DND-41 (cell line): ENCODE data around the gene VAMP4.

Experiments
- ATAC-seq: fragments of 200-7000 bp; cut with Tn5 transposase; 3 replicates; pipeline ENCODE4 v1.9.1; 2021; ENCODE audit warnings: low read depth; ENCODE audit not compliant: insufficient read depth
- DNase-seq: peaks from one replicate; pipeline ENCODE4 v3.0.0-alpha.2; 2020
- H2AFZ ChIP-seq: 2 replicates; pipeline ENCODE4 v1.6.0; 2012; ENCODE audit warnings: low read depth, low read length
- H3K27ac ChIP-seq: 2 replicates; pipeline ENCODE4 v1.5.1; 2012; ENCODE audit warnings: low read length, inconsistent platforms
- H3K27me3 ChIP-seq: fragments of 200-600 bp; sonication (generic); 2 replicates; pipeline ENCODE4 v1.6.0; 2012; ENCODE audit warnings: low read length, mild to moderate bottlenecking, inconsistent platforms; ENCODE audit not compliant: insufficient read depth, poor library complexity
- H3K36me3 ChIP-seq: 2 replicates; pipeline ENCODE4 v1.5.1; 2012; ENCODE audit warnings: low read length, inconsistent platforms; ENCODE audit not compliant: insufficient read depth
- H3K4me1 ChIP-seq: 2 replicates; pipeline ENCODE4 v1.5.1; 2012; ENCODE audit warnings: mild to moderate bottlenecking, low read length; ENCODE audit not compliant: insufficient read depth
- H3K4me2 ChIP-seq: 2 replicates; pipeline ENCODE4 v1.6.0; 2012; ENCODE audit warnings: mild to moderate bottlenecking, moderate library complexity, low read length, inconsistent platforms; ENCODE audit not compliant: insufficient read depth
- H3K4me3 ChIP-seq, 2 experiments: fragments of 200-600 bp in 1 of 2; shearing (Covaris generic) in 1 of 2; 2 replicates each; pipeline ENCODE4 v1.5.1; 2012 to 2016; ENCODE audit warnings: inconsistent platforms in 2 of 2, low read length in 2 of 2, mild to moderate bottlenecking in 2 of 2, low read depth in 1 of 2, moderate library complexity in 1 of 2
- H3K79me2 ChIP-seq: 2 replicates; pipeline ENCODE4 v1.6.0; 2012; ENCODE audit warnings: low read length, inconsistent platforms; ENCODE audit not compliant: insufficient read depth
- H3K9ac ChIP-seq: 2 replicates; pipeline ENCODE4 v1.6.0; 2012; ENCODE audit warnings: low read depth, mild to moderate bottlenecking, inconsistent platforms, low read length, moderate library complexity
- H3K9me3 ChIP-seq: 2 replicates; pipeline ENCODE4 v1.5.1; 2012; ENCODE audit warnings: low read length, moderate library complexity, mild to moderate bottlenecking, inconsistent platforms; ENCODE audit not compliant: insufficient read depth, severe bottlenecking
- H4K20me1 ChIP-seq: 2 replicates; pipeline ENCODE4 v1.6.0; 2012; ENCODE audit warnings: low read length; ENCODE audit not compliant: insufficient read depth
- EZH2 ChIP-seq: IDR thresholded peaks from 3 replicates; pipeline ENCODE4 v1.6.1; 2012; ENCODE audit warnings: borderline replicate concordance, low read depth, mild to moderate bottlenecking, moderate library complexity, low read length, inconsistent platforms; ENCODE audit not compliant: severe bottlenecking
- TF ChIP-seq, protein P1 (sequence below): IDR thresholded peaks from 2 replicates; pipeline ENCODE4 v1.5.1; 2012; ENCODE audit warnings: borderline replicate concordance, low read length, moderate library complexity, mild to moderate bottlenecking; ENCODE audit not compliant: poor library complexity, severe bottlenecking; ENCODE audit errors: extremely low read depth

The VAMP4 gene

DNA sequence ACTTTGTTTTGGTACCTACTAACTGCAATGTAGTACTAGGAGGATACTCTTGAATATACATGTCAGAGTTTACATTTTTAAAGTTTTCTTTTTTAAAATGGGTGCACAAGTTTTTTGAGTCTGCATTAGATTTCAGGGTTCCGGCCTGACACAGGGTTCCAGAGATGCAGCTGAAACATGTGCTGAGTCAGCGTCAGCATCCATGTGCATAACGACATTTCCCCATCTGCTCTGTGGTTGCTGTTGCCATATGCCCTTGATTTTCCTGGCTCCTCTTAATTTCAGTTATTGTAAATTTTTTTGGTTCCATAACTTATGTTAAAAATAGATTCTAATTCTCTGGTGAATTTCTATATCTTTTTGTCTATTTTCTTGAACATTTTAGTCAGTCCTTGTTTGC, 27.3 kb upstream of the VAMP4 start:
- Histone ChIP-seq H3K9me3 (no peaks in the 10 kb centered on the region), H4K20me1 (no peaks in the 10 kb centered on the region), H3K4me3 (no peak overlapping the region), H3K79me2 (no peaks in the 10 kb centered on the region), H3K9ac (no peak overlapping the region), H3K4me2 (no peak overlapping the region), H3K36me3 (no peaks in the 10 kb centered on the region), H3K4me1 (no peaks in the 10 kb centered on the region), H2AFZ (no peak overlapping the region), H3K27ac (no peak overlapping the region), H3K27me3 (peaks cover 5% of the 10 kb centered on the region)
- DNase-seq, result no peak
- TF ChIP-seq, protein P1, sequence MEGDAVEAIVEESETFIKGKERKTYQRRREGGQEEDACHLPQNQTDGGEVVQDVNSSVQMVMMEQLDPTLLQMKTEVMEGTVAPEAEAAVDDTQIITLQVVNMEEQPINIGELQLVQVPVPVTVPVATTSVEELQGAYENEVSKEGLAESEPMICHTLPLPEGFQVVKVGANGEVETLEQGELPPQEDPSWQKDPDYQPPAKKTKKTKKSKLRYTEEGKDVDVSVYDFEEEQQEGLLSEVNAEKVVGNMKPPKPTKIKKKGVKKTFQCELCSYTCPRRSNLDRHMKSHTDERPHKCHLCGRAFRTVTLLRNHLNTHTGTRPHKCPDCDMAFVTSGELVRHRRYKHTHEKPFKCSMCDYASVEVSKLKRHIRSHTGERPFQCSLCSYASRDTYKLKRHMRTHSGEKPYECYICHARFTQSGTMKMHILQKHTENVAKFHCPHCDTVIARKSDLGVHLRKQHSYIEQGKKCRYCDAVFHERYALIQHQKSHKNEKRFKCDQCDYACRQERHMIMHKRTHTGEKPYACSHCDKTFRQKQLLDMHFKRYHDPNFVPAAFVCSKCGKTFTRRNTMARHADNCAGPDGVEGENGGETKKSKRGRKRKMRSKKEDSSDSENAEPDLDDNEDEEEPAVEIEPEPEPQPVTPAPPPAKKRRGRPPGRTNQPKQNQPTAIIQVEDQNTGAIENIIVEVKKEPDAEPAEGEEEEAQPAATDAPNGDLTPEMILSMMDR, result no peak
- TF ChIP-seq EZH2, result no peak
- no peak for ATAC-seq

DNA sequence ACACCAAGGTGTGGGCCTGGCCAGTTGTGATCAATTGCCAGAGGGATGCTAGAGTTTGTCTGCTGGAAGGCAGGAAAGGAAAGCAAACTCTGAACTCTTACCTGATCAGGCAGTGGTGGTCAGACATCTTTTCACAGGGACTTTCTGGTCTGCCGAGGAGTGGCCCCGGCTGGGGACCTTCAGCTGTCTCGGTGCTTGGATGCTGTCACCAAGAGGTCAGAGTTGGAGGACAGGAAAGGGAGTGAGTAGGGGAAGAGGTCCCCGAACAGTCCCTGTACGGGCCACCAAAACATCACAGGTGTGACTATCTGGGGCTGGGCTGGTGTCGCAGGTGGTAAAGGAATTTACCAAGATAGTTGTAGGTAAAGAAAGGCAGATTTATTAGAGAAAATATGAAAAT, 21.9 kb upstream of the VAMP4 start:
- no peak overlapping the region for H3K4me3 ChIP-seq
- H3K27ac ChIP-seq, result no peak overlapping the region
- DNase-seq, result no peak
- H2AFZ ChIP-seq, result no peak overlapping the region
- H3K79me2 ChIP-seq, result no peaks in the 10 kb centered on the region
- H4K20me1 ChIP-seq, result no peaks in the 10 kb centered on the region
- H3K27me3 ChIP-seq, result peaks cover 13% of the 10 kb centered on the region
- ATAC-seq, result no peak
- no peak overlapping the region for H3K4me2 ChIP-seq
- TF ChIP-seq, protein P1, result no peak
- TF ChIP-seq EZH2, result no peak
- no peaks in the 10 kb centered on the region for H3K36me3 ChIP-seq
- no peaks in the 10 kb centered on the region for H3K9me3 ChIP-seq
- H3K9ac ChIP-seq, result no peak overlapping the region
- no peaks in the 10 kb centered on the region for H3K4me1 ChIP-seq

DNA sequence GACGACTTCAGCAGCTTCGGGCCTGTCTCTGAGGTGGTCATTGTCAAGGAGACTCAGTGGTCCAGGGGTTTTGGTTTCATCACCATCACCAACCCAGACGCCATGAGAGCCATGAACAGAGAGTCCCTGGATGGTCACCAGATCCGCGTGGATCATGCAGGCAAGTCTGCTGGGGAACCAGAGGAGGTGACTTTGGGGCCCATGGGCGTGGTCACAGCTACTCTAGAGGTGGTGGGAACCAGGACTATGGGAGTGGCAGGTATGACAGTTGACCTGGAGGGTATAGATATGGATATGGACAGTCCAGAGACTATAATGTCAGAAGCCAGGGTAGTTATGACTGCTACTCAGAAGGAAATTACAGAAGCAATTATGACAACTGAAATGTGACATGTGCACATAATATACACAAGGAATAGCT, 20.3 kb upstream of the VAMP4 start:
- no peak overlapping the region for H3K4me3 ChIP-seq
- H4K20me1 ChIP-seq, result no peaks in the 10 kb centered on the region
- no peaks in the 10 kb centered on the region for H3K36me3 ChIP-seq
- H3K9ac ChIP-seq, result no peak overlapping the region
- H3K27ac ChIP-seq, result no peak overlapping the region
- no peaks in the 10 kb centered on the region for H3K79me2 ChIP-seq
- H3K27me3 ChIP-seq, result peaks cover 13% of the 10 kb centered on the region
- no peak overlapping the region for H3K4me2 ChIP-seq
- ATAC-seq (no peak), DNase-seq (no peak)
- TF ChIP-seq EZH2, result no peak
- TF ChIP-seq, protein P1, result no peak
- H2AFZ ChIP-seq, result no peak overlapping the region
- H3K4me1 ChIP-seq, result no peaks in the 10 kb centered on the region
- no peaks in the 10 kb centered on the region for H3K9me3 ChIP-seq

DNA sequence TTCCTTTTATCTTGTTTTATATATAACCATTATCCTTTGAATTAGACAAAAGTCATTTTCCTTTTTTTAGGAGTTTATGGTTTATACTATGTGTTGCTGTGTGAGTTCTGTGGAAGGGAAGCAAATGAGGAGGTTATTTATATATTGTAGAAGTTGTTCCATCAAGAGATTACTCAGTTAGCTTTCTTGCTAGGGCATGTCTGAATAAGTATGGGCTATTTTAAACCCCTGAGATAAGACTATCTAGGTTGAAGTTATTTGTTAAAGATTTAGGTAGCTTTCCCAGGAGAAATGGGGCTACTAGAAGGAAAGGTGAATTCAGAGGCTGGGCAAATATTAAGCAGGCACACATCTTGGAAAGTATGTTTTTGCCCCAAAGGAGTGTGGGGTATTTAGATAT, 16.1 kb upstream of the VAMP4 start:
- H4K20me1 ChIP-seq, result no peaks in the 10 kb centered on the region
- H3K27me3 ChIP-seq, result peaks cover 4% of the 10 kb centered on the region
- H3K4me2 ChIP-seq, result no peak overlapping the region
- no peaks in the 10 kb centered on the region for H3K9me3 ChIP-seq
- no peak for DNase-seq
- H3K79me2 ChIP-seq, result no peaks in the 10 kb centered on the region
- H2AFZ ChIP-seq, result no peak overlapping the region
- H3K9ac ChIP-seq, result no peak overlapping the region
- H3K4me1 ChIP-seq, result no peaks in the 10 kb centered on the region
- TF ChIP-seq, protein P1, result no peak
- TF ChIP-seq EZH2, result no peak
- no peak for ATAC-seq
- H3K4me3 ChIP-seq, result no peak overlapping the region
- no peak overlapping the region for H3K27ac ChIP-seq
- no peaks in the 10 kb centered on the region for H3K36me3 ChIP-seq
